ENCODE results near the gene FAM114A1. TPM values are rescaled to one million over a fixed set of nuclear protein-coding genes. Genes with fewer than 3 reads are reported as not detected.

FAM114A1 gene
- polyA plus RNA-seq, 6 donors from 2014 or later = 0.16 to 0.43 TPM; not detected in 4

- Mint-ChIP-seq H3K27ac (peak overlapping the region; percentile 5 to 74 (median 46)), H3K27me3 (no peaks in the 10 kb centered on the region), H3K4me3 (peak overlapping the region in 3 of 8 donors; percentile 16 to 52 (median 41)), H3K9me3 (peaks cover 5 to 48% (median 44%) of the 10 kb centered on the region in 7 donors), H3K36me3 (peaks cover 42 to 49% of the 10 kb centered on the region in 2 donors), H3K4me1 (peaks cover 27 to 46% (median 44%) of the 10 kb centered on the region in 3 donors)
- DNase-seq (no peak), ATAC-seq (ENCODE audit: low read depth in 2 of 2) (no peak)
Measured at GRCh38 chr4:38837334-38837733, 30.3 kb upstream of the FAM114A1 start.

DNA sequence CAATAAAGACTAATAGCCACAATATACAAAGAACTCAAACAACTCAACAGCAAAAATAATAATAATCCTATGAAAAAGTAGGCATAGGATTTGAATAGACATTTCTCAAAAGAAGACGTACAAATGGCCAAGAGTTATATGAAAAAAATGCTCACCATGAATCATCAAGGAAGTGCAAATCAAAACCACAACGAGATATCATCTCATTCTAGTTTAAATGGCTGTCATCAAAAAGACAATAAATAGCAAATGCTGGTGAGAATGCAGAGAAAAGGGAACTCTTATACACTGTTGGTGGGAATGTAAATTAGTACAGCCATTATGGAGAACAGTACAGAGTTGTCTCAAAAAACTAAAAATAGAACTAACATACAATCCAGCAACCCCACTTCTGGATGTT is 29.8 kb upstream of the FAM114A1 start:
- Mint-ChIP-seq H3K27ac (peak overlapping the region; percentile 38 to 74 (median 62)), H3K4me3 (peak overlapping the region in 3 of 8 donors; percentile 7 to 52 (median 41)), H3K27me3 (no peaks in the 10 kb centered on the region), H3K4me1 (peaks cover 23 to 43% (median 41%) of the 10 kb centered on the region in 3 donors), H3K36me3 (peaks cover 39 to 54% of the 10 kb centered on the region in 2 donors), H3K9me3 (peaks cover 5 to 48% (median 41%) of the 10 kb centered on the region in 7 donors)
- DNase-seq (no peak), ATAC-seq (ENCODE audit: low read depth in 2 of 2) (no peak)

GRCh38 chr4:38842994-38843393 is 24.6 kb upstream of the FAM114A1 start:
- Mint-ChIP-seq H3K27ac (peak overlapping the region in 5 of 6 donors; percentile 17 to 83 (median 46)), H3K4me3 (no peak overlapping the region), H3K4me1 (peaks cover 23 to 44% (median 44%) of the 10 kb centered on the region in 3 donors), H3K36me3 (peaks cover 27 to 47% of the 10 kb centered on the region in 2 donors), H3K27me3 (no peaks in the 10 kb centered on the region), H3K9me3 (peaks cover 0 to 8% (median 3%) of the 10 kb centered on the region in 7 donors)
- no peak for ATAC-seq (ENCODE audit: low read depth in 2 of 2)
- DNase-seq = no peak

- H3K4me1 Mint-ChIP-seq = peaks cover 13 to 47% (median 38%) of the 10 kb centered on the region in 3 donors
- no peak overlapping the region for H3K4me3 Mint-ChIP-seq
- peaks cover 5 to 25% (median 16%) of the 10 kb centered on the region in 7 donors for H3K9me3 Mint-ChIP-seq
- no peaks in the 10 kb centered on the region for H3K27me3 Mint-ChIP-seq
- ATAC-seq (ENCODE audit: low read depth in 2 of 2) = no peak
- peaks cover 43 to 60% of the 10 kb centered on the region in 2 donors for H3K36me3 Mint-ChIP-seq
- no peak for DNase-seq
- H3K27ac Mint-ChIP-seq = peak overlapping the region in 5 of 6 donors; percentile 5 to 66 (median 21)
Measured at GRCh38 chr4:38846015-38846414, 21.6 kb upstream of the FAM114A1 start.

DNA sequence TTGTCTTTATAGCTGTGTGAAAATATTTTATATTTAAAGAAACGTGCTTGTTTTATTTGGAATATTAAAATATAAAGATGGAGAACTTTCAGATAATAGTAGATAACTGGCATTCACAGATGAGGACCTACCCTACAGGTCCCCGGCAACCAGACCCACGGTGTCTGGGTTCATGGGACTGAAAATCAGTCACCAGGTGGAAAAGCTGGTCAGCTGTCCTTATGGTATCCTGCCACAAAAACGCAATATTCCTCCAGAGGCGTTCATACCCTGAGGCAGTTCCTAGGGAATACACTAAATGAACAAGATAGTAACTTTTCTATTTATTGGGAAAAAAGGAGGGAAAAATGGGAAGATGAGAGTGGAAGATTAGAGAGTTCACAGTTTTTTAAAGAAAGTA is 12.1 kb upstream of the FAM114A1 start:
- no peak for ATAC-seq (ENCODE audit: low read depth in 2 of 2)
- H3K36me3 Mint-ChIP-seq = peaks cover 0 to 1% of the 10 kb centered on the region in 2 donors
- DNase-seq = no peak
- peak overlapping the region in 5 of 6 donors; percentile 87 to 97 (median 92) for H3K27ac Mint-ChIP-seq
- H3K4me3 Mint-ChIP-seq = peak overlapping the region; percentile 83 to 97 (median 90)
- H3K9me3 Mint-ChIP-seq = peaks cover 0 to 4% (median under 1%) of the 10 kb centered on the region in 7 donors
- H3K4me1 Mint-ChIP-seq = peaks cover 23 to 64% (median 31%) of the 10 kb centered on the region in 3 donors
- H3K27me3 Mint-ChIP-seq = no peaks in the 10 kb centered on the region

DNA sequence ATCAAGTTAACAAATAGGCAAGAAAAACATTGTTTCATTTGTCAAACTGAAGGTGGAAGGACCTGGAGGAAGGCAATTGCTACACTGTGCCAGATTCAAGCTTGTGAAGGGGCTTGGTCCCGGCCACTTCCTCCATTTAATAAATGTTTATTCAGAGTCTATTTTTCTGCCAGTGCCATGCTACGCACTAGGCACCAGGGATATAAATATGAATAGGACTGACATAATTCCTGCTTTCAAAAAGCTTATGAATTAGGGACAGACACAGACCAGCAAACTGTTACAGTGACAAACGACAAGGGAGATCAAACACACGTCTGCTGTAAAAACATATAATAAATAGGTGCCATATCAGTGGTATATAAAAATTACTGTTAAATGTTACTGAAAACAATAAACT is 11.6 kb upstream of the FAM114A1 start:
- peak overlapping the region; percentile 83 to 97 (median 90) for H3K4me3 Mint-ChIP-seq

DNA sequence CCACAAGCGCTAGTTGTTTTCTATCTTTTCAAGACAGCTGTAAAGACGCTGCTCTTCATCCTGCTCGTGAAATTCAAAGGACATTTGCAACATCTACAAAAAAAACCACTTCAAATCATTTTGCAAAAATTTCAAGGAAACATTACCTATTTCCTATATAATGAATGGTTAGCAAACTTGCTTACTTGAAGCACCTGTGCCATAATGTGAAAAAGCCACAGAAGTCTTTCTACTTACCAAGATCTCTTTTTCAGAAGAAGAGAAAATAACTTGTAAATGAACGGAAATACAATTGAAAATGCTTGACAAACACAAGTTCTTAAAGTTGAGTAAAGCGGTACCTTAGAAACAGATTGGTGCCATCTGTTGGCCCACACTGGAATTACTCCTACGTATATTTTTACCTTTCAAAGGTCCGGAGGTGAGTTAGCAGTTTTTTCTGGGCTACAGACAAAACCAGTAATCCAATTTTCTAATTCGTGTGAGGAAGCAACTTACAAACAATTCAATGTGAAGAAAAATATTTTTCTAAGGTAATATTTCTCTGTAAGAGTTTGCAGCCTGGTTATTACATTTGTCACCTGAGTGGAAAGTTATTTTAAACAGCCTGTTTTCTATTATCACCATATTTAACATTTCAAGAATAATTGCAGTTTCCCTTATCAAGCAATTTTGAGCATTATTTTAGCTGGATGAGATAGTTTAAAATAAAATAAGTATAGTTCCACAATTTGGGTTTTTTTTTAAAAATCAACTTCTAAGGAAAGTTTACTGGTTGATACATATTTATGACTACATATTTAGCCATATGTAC is 10.9 kb upstream of the FAM114A1 start, which contains the start of gene TLR6:
Gene TLR6, minus strand, starts transcription at position 294 of the 814 bp plus-strand sequence. CDS start 27,344 bp downstream, outside the sequence.
- H3K9me3 Mint-ChIP-seq = no peaks in the 10 kb centered on the region
- H3K27me3 Mint-ChIP-seq = no peaks in the 10 kb centered on the region
- peaks cover 32 to 65% (median 36%) of the 10 kb centered on the region in 3 donors for H3K4me1 Mint-ChIP-seq
- H3K4me3 Mint-ChIP-seq = peak within 1 kb of the TSS; percentile 83 to 97 (median 90)
- peak within 1 kb of the TSS; percentile 91 to 97 (median 94) for H3K27ac Mint-ChIP-seq
- DNase-seq (peak; percentile 68), ATAC-seq (ENCODE audit: low read depth in 2 of 2) (peak; percentile 45)
- no peaks in the 10 kb centered on the region for H3K36me3 Mint-ChIP-seq

More for the DNA sequence above, 11.6 kb upstream of the FAM114A1 start:
- DNase-seq = peak; percentile 23
- ATAC-seq (ENCODE audit: low read depth in 2 of 2) = peak; percentile 65 to 69
- Mint-ChIP-seq H3K9me3 (peaks cover 0 to 4% (median 0%) of the 10 kb centered on the region in 7 donors), H3K27ac (peak overlapping the region; percentile 71 to 97 (median 92)), H3K36me3 (no peaks in the 10 kb centered on the region), H3K27me3 (no peaks in the 10 kb centered on the region), H3K4me1 (peaks cover 28 to 66% (median 34%) of the 10 kb centered on the region in 3 donors)

DNA sequence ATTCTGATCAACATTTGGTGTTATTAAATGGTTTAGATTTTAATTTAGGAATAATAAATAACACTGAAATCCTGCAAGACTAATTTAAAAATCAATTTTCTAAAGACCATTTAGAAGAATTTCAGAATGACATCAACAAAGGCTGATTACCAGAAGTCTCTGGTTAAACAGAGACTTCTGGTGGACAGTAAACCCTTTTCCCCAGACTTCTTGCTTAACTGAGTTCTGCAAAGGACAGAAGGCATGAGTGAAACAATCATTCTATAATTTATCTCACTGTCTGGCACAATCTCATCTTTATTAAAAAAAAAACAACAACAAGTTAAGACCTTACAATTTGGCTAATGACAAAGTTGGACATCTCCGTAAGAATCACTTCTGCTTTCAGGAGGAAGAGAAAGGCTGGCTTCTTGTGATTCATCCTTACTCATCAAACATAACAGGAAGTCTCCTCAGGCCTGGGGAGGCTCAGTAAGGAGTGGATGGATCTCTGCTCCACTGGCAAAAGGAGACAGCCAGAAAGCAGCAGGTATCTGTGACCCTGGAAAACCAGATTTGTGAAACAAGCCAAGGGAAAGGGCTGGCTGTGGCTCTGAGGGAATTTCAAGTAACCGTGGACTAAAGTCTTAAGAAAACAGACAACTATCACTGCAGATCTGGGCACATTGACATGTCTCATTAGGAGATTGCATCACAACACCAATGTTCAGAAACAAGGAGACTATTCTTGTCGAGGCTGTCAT is 10.1 kb upstream of the FAM114A1 start:
- Mint-ChIP-seq H3K27ac (peak overlapping the region; percentile 52 to 95 (median 92)), H3K27me3 (no peaks in the 10 kb centered on the region), H3K4me3 (peak overlapping the region; percentile 33 to 97 (median 80)), H3K4me1 (peaks cover 32 to 59% (median 41%) of the 10 kb centered on the region in 3 donors), H3K36me3 (no peaks in the 10 kb centered on the region), H3K9me3 (no peaks in the 10 kb centered on the region)
- peak; percentile 64 for DNase-seq
- peak; percentile 72 to 77 for ATAC-seq (ENCODE audit: low read depth in 2 of 2)

DNA sequence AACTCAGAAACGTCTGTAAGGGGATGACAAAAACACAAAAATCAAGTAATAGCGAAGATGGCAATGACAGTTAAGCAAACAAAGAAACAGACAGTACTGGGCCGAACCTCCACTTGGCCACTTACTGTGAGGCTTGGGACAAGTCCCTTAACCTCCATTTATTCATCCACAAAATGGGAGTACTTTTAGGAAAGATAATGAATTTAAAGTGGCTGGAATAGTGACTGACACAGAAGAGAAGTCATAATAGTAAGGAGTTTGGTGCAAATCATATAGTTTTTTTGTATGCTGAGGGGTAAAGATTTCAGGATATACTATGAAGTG is 9.5 kb upstream of the FAM114A1 start:
- peaks cover 36 to 59% (median 41%) of the 10 kb centered on the region in 3 donors for H3K4me1 Mint-ChIP-seq
- H3K36me3 Mint-ChIP-seq = no peaks in the 10 kb centered on the region
- H3K9me3 Mint-ChIP-seq = no peaks in the 10 kb centered on the region
- ATAC-seq (ENCODE audit: low read depth in 2 of 2) = no peak
- H3K27me3 Mint-ChIP-seq = no peaks in the 10 kb centered on the region
- DNase-seq = no peak
- peak overlapping the region in 7 of 8 donors; percentile 33 to 97 (median 83) for H3K4me3 Mint-ChIP-seq
- H3K27ac Mint-ChIP-seq = peak overlapping the region; percentile 52 to 95 (median 78)

DNA sequence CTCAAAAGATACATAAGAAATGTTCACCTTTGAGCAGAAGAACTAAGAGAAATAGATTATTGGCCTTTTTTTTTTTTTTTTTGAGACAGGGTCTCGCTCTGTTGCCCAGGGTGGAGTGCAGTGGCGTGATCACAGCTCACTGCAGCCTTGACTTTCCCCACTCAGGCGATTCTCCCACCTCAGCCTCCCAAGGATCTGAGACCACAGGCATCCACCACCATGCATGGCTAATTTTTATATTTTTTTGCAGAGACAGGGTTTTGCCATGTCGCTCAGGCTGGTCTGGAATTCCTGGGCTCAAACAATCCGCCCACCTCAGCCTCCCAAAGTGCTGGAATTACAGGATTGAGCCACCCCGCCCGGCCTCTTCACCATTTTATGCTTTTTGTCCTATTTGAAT is 8.1 kb upstream of the FAM114A1 start:
- Mint-ChIP-seq H3K27me3 (no peaks in the 10 kb centered on the region), H3K36me3 (no peaks in the 10 kb centered on the region), H3K9me3 (no peaks in the 10 kb centered on the region), H3K4me3 (no peak overlapping the region), H3K27ac (no peak overlapping the region), H3K4me1 (peaks cover 36 to 49% (median 41%) of the 10 kb centered on the region in 3 donors)
- DNase-seq (no peak), ATAC-seq (ENCODE audit: low read depth in 2 of 2) (no peak)

DNA sequence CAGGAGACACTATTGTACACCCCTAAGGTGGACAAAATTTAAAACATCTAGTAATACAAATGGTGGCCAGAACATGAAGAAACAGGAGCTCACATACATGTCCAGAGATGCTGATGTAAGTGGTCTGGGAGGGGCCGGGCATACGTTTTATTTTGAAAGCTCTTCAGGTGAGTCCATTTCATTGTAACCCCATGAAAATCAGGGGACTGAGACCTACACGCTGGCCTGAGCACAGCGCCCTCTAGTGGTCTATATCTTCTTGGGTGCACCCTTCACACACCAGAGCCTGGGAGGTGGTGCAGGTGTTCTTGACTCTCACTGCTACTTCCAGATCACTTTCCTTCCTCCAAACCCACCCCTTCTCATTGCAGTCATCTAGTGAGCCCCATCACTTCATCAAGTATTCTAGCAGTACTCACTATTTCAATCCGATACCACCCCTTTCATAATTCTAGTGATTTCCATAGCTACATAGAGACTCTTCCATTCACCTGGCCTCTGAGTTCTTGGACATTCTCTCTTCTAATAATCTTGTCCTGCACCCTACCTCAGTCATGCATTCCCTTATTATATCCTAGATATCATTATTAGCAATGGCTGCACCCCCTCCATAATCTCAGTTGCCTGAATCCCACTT is 6.7 kb upstream of the FAM114A1 start:
- H3K27ac Mint-ChIP-seq = peak overlapping the region in 5 of 6 donors; percentile 67 to 91 (median 83)
- H3K9me3 Mint-ChIP-seq = no peaks in the 10 kb centered on the region
- peak overlapping the region in 3 of 8 donors; percentile 19 to 56 (median 34) for H3K4me3 Mint-ChIP-seq
- H3K27me3 Mint-ChIP-seq = no peaks in the 10 kb centered on the region
- no peaks in the 10 kb centered on the region for H3K36me3 Mint-ChIP-seq
- H3K4me1 Mint-ChIP-seq = peaks cover 35 to 43% (median 36%) of the 10 kb centered on the region in 3 donors
- peak; percentile 60 for DNase-seq
- ATAC-seq (ENCODE audit: low read depth in 2 of 2) = peak; percentile 56 to 58

- Mint-ChIP-seq H3K9me3 (no peaks in the 10 kb centered on the region), H3K27ac (peak overlapping the region in 1 of 6 donors; percentile 9), H3K4me1 (peaks cover 32 to 41% (median 33%) of the 10 kb centered on the region in 3 donors), H3K4me3 (peak overlapping the region in 1 of 8 donors; percentile 19), H3K36me3 (no peaks in the 10 kb centered on the region), H3K27me3 (no peaks in the 10 kb centered on the region)
- no peak for DNase-seq
- ATAC-seq (ENCODE audit: low read depth in 2 of 2) = no peak
Measured at GRCh38 chr4:38861791-38862190, 5.8 kb upstream of the FAM114A1 start.

GRCh38 chr4:38865445-38865844 is 2.2 kb upstream of the FAM114A1 start:
- Mint-ChIP-seq H3K27ac (no peak overlapping the region), H3K36me3 (no peaks in the 10 kb centered on the region), H3K27me3 (no peaks in the 10 kb centered on the region), H3K4me3 (peak overlapping the region in 1 of 8 donors; percentile 37), H3K4me1 (peaks cover 22 to 24% (median 23%) of the 10 kb centered on the region in 3 donors), H3K9me3 (no peaks in the 10 kb centered on the region)
- ATAC-seq (ENCODE audit: low read depth in 2 of 2) (no peak), DNase-seq (no peak)
